ENCODE results near the gene LDB2.

DNA sequence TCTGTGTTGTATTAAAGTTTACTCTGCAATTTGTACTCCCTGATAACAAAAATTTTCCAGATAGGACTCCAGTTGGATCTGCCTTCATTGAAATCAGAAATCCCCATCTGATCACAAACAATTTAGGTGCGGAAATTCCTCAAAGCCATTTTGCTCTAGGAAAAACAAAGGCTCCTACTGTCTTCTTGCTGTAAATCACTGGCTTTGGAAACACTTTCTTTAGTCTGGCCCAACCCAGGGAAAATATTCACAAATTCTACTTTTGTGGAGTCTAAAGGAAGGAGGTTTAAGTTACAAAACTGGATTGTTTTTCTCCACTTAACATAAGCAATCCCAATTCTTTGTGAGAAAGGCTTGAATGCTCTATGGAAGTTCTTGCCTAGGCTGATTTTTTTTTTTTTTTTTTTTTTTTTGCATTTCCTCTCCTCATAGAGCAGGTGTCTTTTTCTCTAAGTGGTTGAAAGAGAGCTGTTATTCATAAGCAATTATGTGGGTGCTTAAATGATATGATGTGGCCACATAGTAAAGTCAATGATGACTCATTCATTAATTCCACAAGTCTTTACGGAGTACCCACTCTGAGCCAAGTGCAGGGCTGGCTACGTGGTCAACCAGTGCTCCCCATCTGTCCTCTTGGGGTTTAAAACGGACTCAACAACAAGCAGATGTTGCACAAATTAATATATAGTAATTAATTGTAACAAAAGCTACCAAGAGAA, 261.4 kb downstream of the LDB2 start:
- TF ChIP-seq, protein P1, sequence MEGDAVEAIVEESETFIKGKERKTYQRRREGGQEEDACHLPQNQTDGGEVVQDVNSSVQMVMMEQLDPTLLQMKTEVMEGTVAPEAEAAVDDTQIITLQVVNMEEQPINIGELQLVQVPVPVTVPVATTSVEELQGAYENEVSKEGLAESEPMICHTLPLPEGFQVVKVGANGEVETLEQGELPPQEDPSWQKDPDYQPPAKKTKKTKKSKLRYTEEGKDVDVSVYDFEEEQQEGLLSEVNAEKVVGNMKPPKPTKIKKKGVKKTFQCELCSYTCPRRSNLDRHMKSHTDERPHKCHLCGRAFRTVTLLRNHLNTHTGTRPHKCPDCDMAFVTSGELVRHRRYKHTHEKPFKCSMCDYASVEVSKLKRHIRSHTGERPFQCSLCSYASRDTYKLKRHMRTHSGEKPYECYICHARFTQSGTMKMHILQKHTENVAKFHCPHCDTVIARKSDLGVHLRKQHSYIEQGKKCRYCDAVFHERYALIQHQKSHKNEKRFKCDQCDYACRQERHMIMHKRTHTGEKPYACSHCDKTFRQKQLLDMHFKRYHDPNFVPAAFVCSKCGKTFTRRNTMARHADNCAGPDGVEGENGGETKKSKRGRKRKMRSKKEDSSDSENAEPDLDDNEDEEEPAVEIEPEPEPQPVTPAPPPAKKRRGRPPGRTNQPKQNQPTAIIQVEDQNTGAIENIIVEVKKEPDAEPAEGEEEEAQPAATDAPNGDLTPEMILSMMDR (IDR thresholded peaks at IDR 0.05), result no peak
- no peak for TF ChIP-seq POLR2A (IDR thresholded peaks at IDR 0.05)

All from tibial nerve (tissue), 3 donors.